T-helper 2 cell treated with Interferon-gamma antibody and Interleukin-4, amounts not matched to agents 100 ng/mL and 5 ng/mL, for 36 hours (primary cell): ENCODE results near the gene HTT-AS. TPM values are rescaled to one million over a fixed set of nuclear protein-coding genes. Genes with fewer than 3 reads are reported as not detected.

ENCODE experiments used
- intact Hi-C: fragments of 100-400 bp; cut with micrococcal nuclease; formaldehyde crosslinking; loops from one replicate; pipeline ENCODE4 v1.15.1; 2023
- total RNA-seq: library from RNA; stranded (reverse); gene quantifications from 2 replicates; pipeline ENCODE4 v1.2.3, GENCODE V29; 2022

The HTT-AS gene
- total RNA-seq, 1 donor from 2014 or later: not detected

- intact Hi-C loops: no loop called here
Measured at GRCh38 chr4:3035249-3035648, 39.1 kb downstream of the HTT-AS start.

GRCh38 chr4:3034231-3034630 is 40.1 kb downstream of the HTT-AS start:
- intact Hi-C loops: no loop called here

GRCh38 chr4:3031357-3032082 is 42.8 kb downstream of the HTT-AS start:
- intact Hi-C loops: no loop called here

- intact Hi-C loops: no loop called here
Measured at GRCh38 chr4:3030566-3031356, 43.6 kb downstream of the HTT-AS start.

- intact Hi-C loops: no loop called here
Measured at GRCh38 chr4:3029464-3029863, 44.9 kb downstream of the HTT-AS start.

GRCh38 chr4:3026540-3026939 is 47.8 kb downstream of the HTT-AS start:
- intact Hi-C loops: no loop called here

- intact Hi-C loops: no loop called here
Measured at GRCh38 chr4:3025881-3026280, 48.5 kb downstream of the HTT-AS start.

- intact Hi-C loops: no loop called here
Measured at GRCh38 chr4:3022651-3023050, 51.7 kb downstream of the HTT-AS start.

- intact Hi-C loops: no loop called here
Measured at GRCh38 chr4:3022112-3022511, 52.2 kb downstream of the HTT-AS start.

- intact Hi-C loops: no loop called here
Measured at GRCh38 chr4:3021627-3022026, 52.7 kb downstream of the HTT-AS start.

GRCh38 chr4:3021127-3021526 is 53.2 kb downstream of the HTT-AS start:
- intact Hi-C loops: no loop called here

GRCh38 chr4:3019145-3019846 is 55.0 kb downstream of the HTT-AS start:
- intact Hi-C loops: no loop called here

GRCh38 chr4:3017504-3017903 is 56.8 kb downstream of the HTT-AS start:
- intact Hi-C loops: no loop called here

GRCh38 chr4:3016961-3017360 is 57.4 kb downstream of the HTT-AS start:
- intact Hi-C loops: no loop called here

- intact Hi-C loops: no loop called here
Measured at GRCh38 chr4:3013839-3014350, 60.4 kb downstream of the HTT-AS start.

Other genes with a start within 250 kb of the HTT-AS start
- gene ADD1, start 230.7 kb downstream of the HTT-AS start, total RNA-seq: 250 and 254 TPM in 2 replicates
- 62.1 and 64.6 TPM in 2 replicates for gene NOP14, start 111.1 kb downstream of the HTT-AS start, total RNA-seq
- 3.5 TPM in 2 replicates for gene GRK4, start 111.0 kb downstream of the HTT-AS start, total RNA-seq
- 65.4 and 68.2 TPM in 2 replicates for gene HTT, start 143 bp upstream of the HTT-AS start, total RNA-seq
- gene MSANTD1, start 174.6 kb upstream of the HTT-AS start, total RNA-seq: 1.1 and 1.4 TPM in 2 replicates
- 4.4 and 5.7 TPM in 2 replicates for gene RGS12, start 218.5 kb upstream of the HTT-AS start, total RNA-seq